IMR-90 (cell line): ENCODE data around the gene TMPRSS9. TPM values are rescaled to one million over a fixed set of nuclear protein-coding genes. Genes with fewer than 3 reads are reported as not detected.

Source experiments
- ATAC-seq: fragments of 200-7000 bp; cut with Tn5 transposase; 2 replicates; pipeline ENCODE4 v1.9.1; 2020; ENCODE audit warnings: low read depth, mild to moderate bottlenecking, moderate library complexity
- BruUV-seq: library from RNA; stranded (reverse); fragments of 400-500 nt; replicated peaks from 2 replicates; lab custom pipeline; 2021; lab: Mats Ljungman, UMichigan
- CTCF ChIA-PET: fragments of 300-600 bp; formaldehyde crosslinking; extraction: SDS; loops from one replicate; lab custom pipeline; 2021; ENCODE audit warnings: antibody characterized with exemption; lab: Yijun Ruan, JAX
- POLR2A ChIA-PET: fragments of 300-600 bp; sonication (Branson Sonifier 250); formaldehyde crosslinking; loops from one replicate; lab custom pipeline; 2022; ENCODE audit warnings: antibody characterized with exemption; ENCODE audit not compliant: unreplicated experiment; lab: Charles Lee
- DNase-seq: peaks from one replicate; pipeline ENCODE4 v3.0.0; 2013
- H2AFZ ChIP-seq: replicated peaks from 2 replicates; pipeline ENCODE3; 2013; ENCODE audit warnings: low read length, mild to moderate bottlenecking; ENCODE audit not compliant: poor library complexity
- H2AK5ac ChIP-seq: 2 replicates; pipeline ENCODE4 v1.6.1; 2013; ENCODE audit warnings: low read depth, low read length, inconsistent platforms
- H2AK9ac ChIP-seq: replicated peaks from 2 replicates; pipeline ENCODE3; 2013; ENCODE audit warnings: mild to moderate bottlenecking, low read depth, low read length, moderate library complexity; ENCODE audit not compliant: poor library complexity
- H2BK120ac ChIP-seq: 2 replicates; pipeline ENCODE4 v1.6.1; 2013; ENCODE audit warnings: low read depth, low read length, inconsistent platforms
- H2BK15ac ChIP-seq: 3 replicates; pipeline ENCODE4 v1.6.1; 2013; ENCODE audit warnings: low read depth, low read length, inconsistent platforms
- H2BK20ac ChIP-seq: 2 replicates; pipeline ENCODE4 v1.6.1; 2013; ENCODE audit warnings: low read depth, mild to moderate bottlenecking, inconsistent platforms, low read length, moderate library complexity
- H2BK5ac ChIP-seq: 2 replicates; pipeline ENCODE4 v1.6.1; 2013; ENCODE audit warnings: mild to moderate bottlenecking, low read depth, low read length, inconsistent platforms; ENCODE audit not compliant: poor library complexity, severe bottlenecking
- H3K14ac ChIP-seq: replicated peaks from 2 replicates; pipeline ENCODE4 v1.6.1; 2013; ENCODE audit warnings: low read depth, low read length, inconsistent platforms
- H3K18ac ChIP-seq: 2 replicates; pipeline ENCODE4 v1.6.1; 2013; ENCODE audit warnings: low read depth, low read length, control low read depth
- H3K23ac ChIP-seq: 2 replicates; pipeline ENCODE4 v1.6.1; 2013; ENCODE audit warnings: low read depth, low read length, inconsistent platforms
- H3K27ac ChIP-seq: 2 replicates; pipeline ENCODE4 v1.5.1; 2013; ENCODE audit warnings: mild to moderate bottlenecking, control low read depth, low read length; ENCODE audit not compliant: insufficient read depth
- H3K27me3 ChIP-seq: 2 replicates; pipeline ENCODE4 v1.6.1; 2013; ENCODE audit warnings: low read length; ENCODE audit not compliant: control insufficient read depth, insufficient read depth
- H3K36me3 ChIP-seq: 2 replicates; pipeline ENCODE4 v1.6.1; 2013; ENCODE audit warnings: low read length, mixed read lengths; ENCODE audit not compliant: control insufficient read depth, insufficient read depth
- H3K4ac ChIP-seq: 2 replicates; pipeline ENCODE4 v1.6.1; 2013; ENCODE audit warnings: low read depth, low read length, inconsistent platforms
- H3K4me1 ChIP-seq: 2 replicates; pipeline ENCODE4 v1.6.1; 2013; ENCODE audit warnings: low read length, mixed read lengths; ENCODE audit not compliant: control insufficient read depth, insufficient read depth
- H3K4me2 ChIP-seq: 2 replicates; pipeline ENCODE4 v1.6.1; 2013; ENCODE audit warnings: low read depth, mild to moderate bottlenecking, control low read depth, low read length, moderate library complexity
- H3K4me3 ChIP-seq: 2 replicates; pipeline ENCODE4 v1.5.1; 2013; ENCODE audit warnings: low read depth, mild to moderate bottlenecking, control low read depth, low read length, moderate library complexity; ENCODE audit not compliant: insufficient read depth
- H3K56ac ChIP-seq: 2 replicates; pipeline ENCODE4 v1.6.1; 2013; ENCODE audit warnings: low read length, inconsistent platforms; ENCODE audit not compliant: insufficient read depth; ENCODE audit errors: extremely low read depth
- H3K79me1 ChIP-seq, 2 experiments: 2 replicates each; pipeline ENCODE4 v1.6.1; 2013; ENCODE audit warnings: low read length in 2 of 2, inconsistent platforms in 1 of 2, low read depth in 1 of 2
- H3K9ac ChIP-seq: 2 replicates; pipeline ENCODE4 v1.6.1; 2013; ENCODE audit warnings: low read depth, low read length, control low read depth
- H3K9me1 ChIP-seq: 2 replicates; pipeline ENCODE4 v1.6.1; 2013; ENCODE audit warnings: low read length, inconsistent platforms; ENCODE audit not compliant: insufficient read depth
- H3K9me3 ChIP-seq: 2 replicates; pipeline ENCODE4 v1.6.1; 2013; ENCODE audit warnings: low read length; ENCODE audit not compliant: control insufficient read depth, insufficient read depth
- H4K20me1 ChIP-seq: 2 replicates; pipeline ENCODE4 v1.6.1; 2013; ENCODE audit warnings: low read length, inconsistent platforms; ENCODE audit not compliant: insufficient read depth
- H4K5ac ChIP-seq: 2 replicates; pipeline ENCODE4 v1.6.1; 2013; ENCODE audit warnings: mild to moderate bottlenecking, low read depth, low read length, control low read depth
- H4K8ac ChIP-seq, 2 experiments: 2 replicates each; pipeline ENCODE4 v1.6.1; 2013; ENCODE audit warnings: low read depth in 2 of 2, low read length in 2 of 2, control low read depth in 1 of 2, inconsistent platforms in 1 of 2
- H4K91ac ChIP-seq: 2 replicates; pipeline ENCODE4 v1.6.1; 2013; ENCODE audit warnings: low read depth, low read length, inconsistent platforms; ENCODE audit not compliant: insufficient read depth
- BHLHE40 ChIP-seq: fragments of 150-350 bp; IDR thresholded peaks from 2 replicates; pipeline ENCODE4 v1.6.1; 2016; ENCODE audit warnings: mild to moderate bottlenecking, low read depth, low read length
- CEBPB ChIP-seq: IDR thresholded peaks from 2 replicates; pipeline ENCODE4 v1.6.1; 2012; ENCODE audit warnings: low read depth, low read length, improper control_type of control experiment
- CHD1 ChIP-seq: IDR thresholded peaks from 2 replicates; pipeline ENCODE4 v1.6.1; 2012; ENCODE audit warnings: low read depth, low read length, improper control_type of control experiment
- FOS ChIP-seq: fragments of 150-350 bp; IDR thresholded peaks from 2 replicates; pipeline ENCODE4 v1.6.1; 2016; ENCODE audit warnings: low read depth, low read length
- MAZ ChIP-seq: IDR thresholded peaks from 2 replicates; pipeline ENCODE4 v1.6.1; 2012; ENCODE audit warnings: low read depth, mild to moderate bottlenecking, low read length, improper control_type of control experiment, moderate library complexity, borderline replicate concordance
- NFE2L2 ChIP-seq: fragments of 150-350 bp; IDR thresholded peaks from 2 replicates; pipeline ENCODE4 v1.6.1; 2016; ENCODE audit warnings: low read depth, mild to moderate bottlenecking, low read length
- RFX5 ChIP-seq: IDR thresholded peaks from 2 replicates; pipeline ENCODE4 v1.8.0; 2012; ENCODE audit warnings: low read depth, mild to moderate bottlenecking, low read length, moderate library complexity
- WGBS, 2 experiments: methylation state at CpG; one replicate each; pipeline versions ENCODE4 v1.1.5 to v1.1.7; 2013; ENCODE audit warnings: missing lambda C conversion rate in 2 of 2; ENCODE audit not compliant: insufficient read length in 1 of 2; ENCODE audit errors: extremely low coverage in 2 of 2; 5-methylcytosine and 5-hydroxymethylcytosine counted together
- dilution Hi-C: fragments of 300-500 bp; cut with HindIII; formaldehyde crosslinking; loops from one replicate; pipeline ENCODE4 v1.14.3; 2018; ENCODE audit warnings: low sequenced_read_pairs; ENCODE audit not compliant: unreplicated experiment
- in situ Hi-C: fragments of 300-500 bp; cut with MboI; formaldehyde crosslinking; loops from 3 replicates; pipeline ENCODE4 v1.14.3; 2019; ENCODE audit warnings: low sequenced_read_pairs, inconsistent platforms, mixed read lengths
- intact Hi-C: fragments of 100-400 bp; cut with micrococcal nuclease; formaldehyde crosslinking; loops from 2 replicates; pipeline ENCODE4 v1.10.0; 2022
- polyA plus RNA-seq, 3 experiments: library from polyadenylated mRNA; depleted of rRNA; stranded (reverse); fragments of >200 nt; gene quantifications; 2 replicates each; pipeline ENCODE4 v1.2.3, GENCODE V29; 2012; ENCODE audit warnings: low replicate concordance in 1 of 3
- total RNA-seq: library from RNA; depleted of rRNA; stranded (reverse); fragments of >200 nt; gene quantifications from 2 replicates; pipeline ENCODE4 v1.2.3, GENCODE V29; 2012
- TF ChIP-seq, protein P1 (sequence below): fragments of 150-350 bp; IDR thresholded peaks from 2 replicates; pipeline ENCODE4 v1.6.1; 2016; ENCODE audit warnings: low read depth, mild to moderate bottlenecking, low read length, moderate library complexity, borderline replicate concordance
- TF ChIP-seq, protein P2 (sequence below): conservative IDR thresholded peaks from 2 replicates; pipeline ENCODE4 v1.5.1; 2012; ENCODE audit warnings: mild to moderate bottlenecking, low read depth, low read length, improper control_type of control experiment
- TF ChIP-seq, protein P3 (sequence below): fragments of 150-350 bp; IDR thresholded peaks from 2 replicates; pipeline ENCODE4 v1.6.1; 2017; ENCODE audit warnings: mild to moderate bottlenecking, antibody characterized with exemption, low read length, low read depth

TMPRSS9 gene
- total and polyA plus RNA-seq, 2 of the 4 experiments (the other 2 are of a cell fraction): not detected

DNA sequence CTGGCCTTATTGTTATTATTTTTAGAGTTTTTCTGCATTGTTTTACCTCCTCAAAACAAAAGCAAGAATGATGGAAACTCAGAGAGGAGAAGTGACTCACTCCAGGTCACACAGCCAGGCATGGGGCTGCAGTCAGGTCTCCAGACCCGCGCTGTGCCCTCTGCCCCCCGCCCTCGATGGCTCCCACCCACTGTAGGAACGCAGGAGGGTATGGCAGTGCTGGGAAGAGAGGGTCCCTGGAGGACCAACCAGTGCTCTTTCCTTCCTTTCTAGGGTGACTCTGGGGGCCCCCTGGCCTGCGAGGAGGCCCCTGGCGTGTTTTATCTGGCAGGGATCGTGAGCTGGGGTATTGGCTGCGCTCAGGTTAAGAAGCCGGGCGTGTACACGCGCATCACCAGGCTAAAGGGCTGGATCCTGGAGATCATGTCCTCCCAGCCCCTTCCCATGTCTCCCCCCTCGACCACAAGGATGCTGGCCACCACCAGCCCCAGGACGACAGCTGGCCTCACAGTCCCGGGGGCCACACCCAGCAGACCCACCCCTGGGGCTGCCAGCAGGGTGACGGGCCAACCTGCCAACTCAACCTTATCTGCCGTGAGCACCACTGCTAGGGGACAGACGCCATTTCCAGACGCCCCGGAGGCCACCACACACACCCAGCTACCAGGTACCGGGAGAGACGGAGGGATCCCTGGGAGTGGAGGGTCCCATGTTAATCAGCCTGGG is 61.7 kb downstream of the TMPRSS9 start (continued):
- TF ChIP-seq CEBPB: no peak

DNA sequence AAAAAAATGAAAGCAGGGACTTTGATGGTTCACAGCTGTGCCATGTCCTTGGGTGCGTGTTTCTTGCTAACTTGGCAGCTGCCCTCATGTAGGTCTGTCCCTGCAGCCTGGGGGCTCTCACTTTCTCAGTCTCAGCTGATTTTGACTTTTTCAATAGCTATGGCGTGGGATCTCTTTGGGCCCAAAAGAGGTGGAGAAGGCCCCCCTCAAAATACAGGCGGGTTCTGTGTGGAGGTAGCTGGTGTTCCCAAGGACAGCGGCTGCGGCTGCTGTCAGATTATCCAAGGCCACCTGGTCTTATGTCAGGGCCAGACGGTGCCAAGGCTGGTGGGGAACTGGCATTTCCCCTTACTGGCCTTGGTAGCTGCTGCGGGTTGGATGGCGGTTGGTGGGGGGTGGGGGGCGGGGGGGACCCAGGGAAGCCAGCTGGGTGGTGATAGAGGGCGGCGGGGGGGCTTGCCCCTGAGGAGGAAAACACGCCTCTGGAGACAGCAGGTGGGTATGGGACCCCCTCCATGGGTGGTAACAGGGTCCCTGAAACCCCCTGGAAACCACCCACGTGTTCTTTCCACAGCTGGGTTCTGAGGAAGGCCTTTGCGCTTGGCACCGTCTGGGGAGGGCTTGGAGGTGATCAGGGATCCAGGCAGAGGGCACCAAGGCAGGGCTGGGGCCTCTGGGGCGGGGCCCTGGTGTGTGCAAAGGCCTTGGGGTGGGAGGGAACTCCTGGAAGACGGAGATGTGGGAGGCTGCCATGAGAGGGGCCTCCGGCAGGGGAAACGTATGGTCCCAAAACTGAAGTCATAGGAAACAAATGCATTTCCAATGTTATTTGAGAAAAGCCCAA is 63.2 kb downstream of the TMPRSS9 start:
- peak overlapping the region; percentile 55 for H2AK9ac ChIP-seq
- no peak overlapping the region for H2BK20ac ChIP-seq
- H3K27ac ChIP-seq: no peak overlapping the region
- POLR2A ChIA-PET: no interaction called here
- H3K27me3 ChIP-seq: no peaks in the 10 kb centered on the region
- in situ Hi-C loops: no loop called here
- 100% methylated on average over 5 of the region's 19 CpGs; no CpG with 5 or more reads in 1 of the 2 experiments for WGBS, 2 experiments
- TF ChIP-seq CEBPB (no peak), CHD1 (no peak), BHLHE40 (no peak), FOS (no peak), MAZ (no peak), RFX5 (no peak), NFE2L2 (no peak)
- TF ChIP-seq, protein P1, sequence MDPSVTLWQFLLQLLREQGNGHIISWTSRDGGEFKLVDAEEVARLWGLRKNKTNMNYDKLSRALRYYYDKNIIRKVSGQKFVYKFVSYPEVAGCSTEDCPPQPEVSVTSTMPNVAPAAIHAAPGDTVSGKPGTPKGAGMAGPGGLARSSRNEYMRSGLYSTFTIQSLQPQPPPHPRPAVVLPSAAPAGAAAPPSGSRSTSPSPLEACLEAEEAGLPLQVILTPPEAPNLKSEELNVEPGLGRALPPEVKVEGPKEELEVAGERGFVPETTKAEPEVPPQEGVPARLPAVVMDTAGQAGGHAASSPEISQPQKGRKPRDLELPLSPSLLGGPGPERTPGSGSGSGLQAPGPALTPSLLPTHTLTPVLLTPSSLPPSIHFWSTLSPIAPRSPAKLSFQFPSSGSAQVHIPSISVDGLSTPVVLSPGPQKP: no peak
- TF ChIP-seq, protein P2, sequence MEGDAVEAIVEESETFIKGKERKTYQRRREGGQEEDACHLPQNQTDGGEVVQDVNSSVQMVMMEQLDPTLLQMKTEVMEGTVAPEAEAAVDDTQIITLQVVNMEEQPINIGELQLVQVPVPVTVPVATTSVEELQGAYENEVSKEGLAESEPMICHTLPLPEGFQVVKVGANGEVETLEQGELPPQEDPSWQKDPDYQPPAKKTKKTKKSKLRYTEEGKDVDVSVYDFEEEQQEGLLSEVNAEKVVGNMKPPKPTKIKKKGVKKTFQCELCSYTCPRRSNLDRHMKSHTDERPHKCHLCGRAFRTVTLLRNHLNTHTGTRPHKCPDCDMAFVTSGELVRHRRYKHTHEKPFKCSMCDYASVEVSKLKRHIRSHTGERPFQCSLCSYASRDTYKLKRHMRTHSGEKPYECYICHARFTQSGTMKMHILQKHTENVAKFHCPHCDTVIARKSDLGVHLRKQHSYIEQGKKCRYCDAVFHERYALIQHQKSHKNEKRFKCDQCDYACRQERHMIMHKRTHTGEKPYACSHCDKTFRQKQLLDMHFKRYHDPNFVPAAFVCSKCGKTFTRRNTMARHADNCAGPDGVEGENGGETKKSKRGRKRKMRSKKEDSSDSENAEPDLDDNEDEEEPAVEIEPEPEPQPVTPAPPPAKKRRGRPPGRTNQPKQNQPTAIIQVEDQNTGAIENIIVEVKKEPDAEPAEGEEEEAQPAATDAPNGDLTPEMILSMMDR: no peak
- TF ChIP-seq, protein P3, sequence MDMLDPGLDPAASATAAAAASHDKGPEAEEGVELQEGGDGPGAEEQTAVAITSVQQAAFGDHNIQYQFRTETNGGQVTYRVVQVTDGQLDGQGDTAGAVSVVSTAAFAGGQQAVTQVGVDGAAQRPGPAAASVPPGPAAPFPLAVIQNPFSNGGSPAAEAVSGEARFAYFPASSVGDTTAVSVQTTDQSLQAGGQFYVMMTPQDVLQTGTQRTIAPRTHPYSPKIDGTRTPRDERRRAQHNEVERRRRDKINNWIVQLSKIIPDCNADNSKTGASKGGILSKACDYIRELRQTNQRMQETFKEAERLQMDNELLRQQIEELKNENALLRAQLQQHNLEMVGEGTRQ: no peak
- H4K5ac ChIP-seq: no peak overlapping the region
- ATAC-seq (no peak), DNase-seq (no peak)
- H3K18ac ChIP-seq: no peak overlapping the region
- no peaks in the 10 kb centered on the region for H3K9me3 ChIP-seq
- H4K20me1 ChIP-seq: peaks cover 29% of the 10 kb centered on the region
- no peaks in the 10 kb centered on the region; the same call in 1 of the 2 replicates for H3K9me1 ChIP-seq
- no peak overlapping the region for H3K9ac ChIP-seq
- no peak overlapping the region for H3K4me3 ChIP-seq
- BruUV-seq: no TSS peak
- no peak overlapping the region for H3K23ac ChIP-seq
- no peak overlapping the region for H2AFZ ChIP-seq
- no peak overlapping the region for H2BK5ac ChIP-seq
- no peak overlapping the region for H3K4me2 ChIP-seq
- peaks cover 5% of the 10 kb centered on the region; the same call in 1 of the 2 replicates for H3K36me3 ChIP-seq
- H3K14ac ChIP-seq: no peak overlapping the region
- dilution Hi-C loops: no loop called here
- H2BK120ac ChIP-seq: no peak overlapping the region
- no peak overlapping the region for H3K56ac ChIP-seq
- intact Hi-C loops: no loop called here
- no peak overlapping the region for H3K4ac ChIP-seq
- H2BK15ac ChIP-seq: no peak overlapping the region
- H4K91ac ChIP-seq: no peak overlapping the region
- H3K4me1 ChIP-seq: peaks cover 12% of the 10 kb centered on the region
- H3K79me1 ChIP-seq: peaks cover 21 to 66% of the 10 kb centered on the region in 2 experiments
- CTCF ChIA-PET: interaction anchor here (0.6 kb wide), 2 partner anchors 210 to 214 kb away, joined by 4 read pairs; no protein-coding TSS in a partner anchor
- no peak overlapping the region for H4K8ac ChIP-seq
- no peak overlapping the region for H2AK5ac ChIP-seq
